ENCODE measurements around the gene PDCD6IP.

PDCD6IP gene

GRCh38 chr3:33889394-33890039 is 91.1 kb downstream of the PDCD6IP start:
- no peak for DNase-seq (ENCODE audit: low read depth)

DNA sequence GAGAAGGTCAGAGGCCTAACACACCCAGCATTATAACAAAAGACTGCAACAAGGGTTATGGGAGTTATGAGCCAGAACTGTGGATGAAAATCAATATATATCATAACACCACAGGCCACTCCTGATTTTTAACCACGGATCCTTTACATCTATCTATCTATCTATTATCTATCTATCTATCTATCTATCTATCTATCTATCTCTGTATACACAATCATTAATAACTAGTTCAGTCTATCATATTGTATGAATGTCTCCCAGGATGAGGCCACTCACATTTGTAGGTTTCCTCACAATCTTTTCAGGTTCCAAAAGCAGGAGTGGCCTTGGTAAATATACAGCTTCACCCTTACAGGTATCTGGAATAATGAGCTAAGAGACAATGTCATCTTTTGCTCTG is 94.2 kb downstream of the PDCD6IP start:
- DNase-seq (ENCODE audit: low read depth): no peak

GRCh38 chr3:33895658-33896057 is 97.2 kb downstream of the PDCD6IP start:
- no peak for DNase-seq (ENCODE audit: low read depth)

- no peak for DNase-seq (ENCODE audit: low read depth)
These were observed 98.9 kb downstream of the PDCD6IP start for GRCh38 chr3:33897306-33897705.

DNA sequence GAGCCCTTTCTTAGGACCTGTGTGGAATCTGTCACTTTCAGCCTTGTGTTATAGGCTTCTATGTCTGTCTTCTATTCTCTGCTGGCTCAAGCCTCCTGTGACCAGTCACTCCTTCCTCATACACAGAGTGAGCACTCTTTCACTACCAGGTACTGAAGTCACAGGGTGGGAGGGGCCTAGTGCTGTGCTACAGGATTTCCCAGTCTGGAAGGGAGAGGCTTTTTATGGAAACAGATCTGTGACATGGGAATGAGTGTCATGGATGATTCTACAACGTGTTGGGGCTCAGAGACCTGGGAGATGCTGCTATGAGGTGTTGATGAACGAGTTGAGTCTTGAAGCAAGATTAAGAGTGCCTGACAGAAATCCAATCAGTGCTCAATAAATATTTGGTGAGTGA is 100.5 kb downstream of the PDCD6IP start:
- DNase-seq (ENCODE audit: low read depth): no peak

GRCh38 chr3:33900440-33900808 is 102.0 kb downstream of the PDCD6IP start:
- no peak for DNase-seq (ENCODE audit: low read depth)

- no peak for DNase-seq (ENCODE audit: low read depth)
These were observed 102.5 kb downstream of the PDCD6IP start for GRCh38 chr3:33900809-33901505.

DNA sequence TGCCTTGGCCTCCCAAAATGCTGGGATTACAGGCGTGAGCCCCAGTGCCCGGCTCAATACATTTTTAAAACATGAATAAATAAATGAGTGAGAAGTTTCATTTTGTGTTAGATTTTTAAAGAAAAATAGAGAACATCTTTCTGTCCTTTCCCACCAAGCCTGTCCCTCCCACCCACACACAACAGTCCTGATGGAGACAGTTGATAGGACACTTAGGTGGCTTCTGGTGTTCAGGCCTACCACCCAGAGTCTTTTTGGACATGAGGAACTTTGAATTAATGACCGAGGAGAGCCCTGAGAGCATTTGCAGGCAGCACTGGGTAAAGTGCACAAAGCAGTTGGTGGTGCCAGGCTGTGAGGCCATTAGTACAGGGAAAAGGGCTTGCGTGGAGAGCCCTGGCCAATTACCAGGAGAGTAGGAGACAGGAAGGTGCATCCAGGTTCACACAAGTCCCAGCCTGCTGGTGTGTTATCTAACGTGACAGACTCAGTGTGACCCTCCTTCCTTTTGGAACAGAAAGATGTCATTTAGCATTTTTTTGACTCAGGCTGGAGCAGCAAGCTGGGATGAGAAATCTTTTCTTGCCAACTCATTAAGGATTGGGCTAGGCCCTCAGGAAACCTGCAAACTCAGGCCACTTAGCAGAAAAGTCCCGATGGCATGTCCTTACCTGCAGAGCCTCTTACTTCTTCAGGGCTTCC is 103.6 kb downstream of the PDCD6IP start:
- no peak for DNase-seq (ENCODE audit: low read depth)

GRCh38 chr3:33904730-33905129 is 106.3 kb downstream of the PDCD6IP start:
- DNase-seq (ENCODE audit: low read depth): no peak

- no peak for DNase-seq (ENCODE audit: low read depth)
These were observed 109.9 kb downstream of the PDCD6IP start for GRCh38 chr3:33908250-33908851.

- DNase-seq (ENCODE audit: low read depth): no peak
These were observed 111.1 kb downstream of the PDCD6IP start for GRCh38 chr3:33909547-33909946.

DNA sequence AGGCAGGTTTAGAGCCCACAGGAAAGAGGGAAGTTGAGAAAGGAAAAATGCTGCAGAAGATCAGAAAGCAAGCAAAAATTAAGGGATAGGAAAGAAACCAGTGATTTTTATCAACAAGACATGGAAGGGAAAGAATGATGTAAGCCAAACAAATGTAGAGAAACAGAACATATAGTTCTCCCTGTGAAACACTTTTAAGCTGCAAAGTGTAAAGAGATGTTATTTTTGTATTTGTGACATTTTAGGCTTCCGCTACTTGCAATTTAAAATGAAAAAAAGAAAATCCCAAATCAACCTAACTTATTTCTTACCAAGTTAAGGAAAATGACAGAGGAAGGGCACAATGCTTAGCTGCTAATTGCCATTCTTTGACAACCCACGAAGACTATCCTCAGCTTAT is 111.6 kb downstream of the PDCD6IP start:
- no peak for DNase-seq (ENCODE audit: low read depth)

GRCh38 chr3:33911525-33912322 is 113.3 kb downstream of the PDCD6IP start:
- no peak for DNase-seq (ENCODE audit: low read depth)

- DNase-seq (ENCODE audit: low read depth): no peak
These were observed 115.8 kb downstream of the PDCD6IP start for GRCh38 chr3:33914212-33914611.

- no peak for DNase-seq (ENCODE audit: low read depth)
These were observed 116.4 kb downstream of the PDCD6IP start for GRCh38 chr3:33914731-33915379.

DNA sequence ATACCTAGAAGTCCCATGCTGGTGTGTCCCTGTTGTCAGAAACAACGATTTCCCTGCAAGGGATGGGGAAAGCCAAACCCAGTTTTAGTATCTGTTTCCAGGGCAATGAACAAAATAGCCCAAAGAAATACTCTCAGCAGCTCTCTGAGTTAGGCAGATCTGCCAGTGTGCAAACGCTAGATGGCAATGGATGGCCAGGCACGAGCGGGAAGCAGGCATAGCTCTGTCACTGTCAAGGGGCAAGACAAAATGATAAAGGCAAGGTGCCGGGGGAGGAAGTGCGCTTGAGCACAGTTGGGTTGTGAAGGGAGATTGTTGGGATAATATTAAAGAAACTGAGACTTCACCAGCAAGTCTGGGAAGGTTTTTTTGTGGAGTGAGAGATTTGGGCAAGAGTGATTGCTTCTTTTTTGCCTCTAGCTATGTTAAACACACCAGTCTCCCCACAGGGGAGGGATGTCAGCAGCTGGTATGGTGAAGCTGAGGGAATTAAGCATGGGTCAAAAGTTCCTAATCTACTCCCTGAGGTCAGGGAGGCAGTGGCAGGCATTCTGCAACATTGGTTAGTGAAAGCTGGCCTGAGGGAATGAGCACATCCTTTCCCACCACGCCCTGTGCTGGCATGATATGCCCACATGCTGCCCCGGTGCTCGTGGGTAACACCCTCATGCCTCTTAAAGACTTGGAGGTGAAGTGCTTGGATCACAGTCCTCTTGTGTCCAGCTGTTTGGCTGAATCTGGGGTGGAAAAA is 117.5 kb downstream of the PDCD6IP start:
- no peak for DNase-seq (ENCODE audit: low read depth)

DNA sequence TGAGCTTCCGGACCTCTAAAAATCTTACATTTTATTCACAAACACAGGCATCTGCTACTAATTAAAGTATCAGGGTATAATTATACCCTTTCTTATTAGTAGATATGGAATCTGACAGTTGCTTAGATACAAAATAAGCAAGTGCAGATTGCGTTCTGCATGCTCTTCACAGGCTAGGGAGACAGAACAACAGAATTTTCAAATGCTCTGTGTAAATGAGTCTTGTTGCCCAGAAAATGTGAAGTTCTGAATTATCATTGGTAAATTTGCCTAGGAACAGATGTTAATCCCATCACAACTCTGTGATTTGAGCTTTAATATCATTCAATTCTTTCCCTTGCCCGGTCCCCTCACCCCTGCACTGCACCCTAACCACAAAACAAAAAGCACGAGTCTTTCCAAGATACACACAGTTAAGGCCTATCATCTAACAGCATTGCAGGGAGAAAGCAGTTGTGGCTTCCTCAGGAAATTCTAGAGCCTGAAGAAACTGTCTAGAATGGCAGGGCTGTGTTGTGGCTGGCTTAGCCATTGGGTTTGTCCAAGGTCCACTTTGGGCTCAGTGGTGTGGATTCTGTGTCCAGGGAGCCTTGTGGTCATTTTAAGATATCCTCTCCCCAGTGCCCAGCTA is 119.8 kb downstream of the PDCD6IP start:
- DNase-seq (ENCODE audit: low read depth): no peak
